Epithelial cell of proximal tubule (primary cell): ENCODE results near the gene S100B. TPM values are rescaled to one million over a fixed set of nuclear protein-coding genes. Genes with fewer than 3 reads are reported as not detected.

Experiments
- DNase-seq: peaks from one replicate; pipeline ENCODE4 v3.0.0-alpha.2; 2011; ENCODE audit warnings: low read depth
- H3K4me3 ChIP-seq: 2 replicates; pipeline ENCODE4 v1.5.1; 2011; ENCODE audit warnings: low read depth, mild to moderate bottlenecking, low read length
- CTCF ChIP-seq: conservative IDR thresholded peaks from 2 replicates; pipeline ENCODE4 v1.5.1; 2012; ENCODE audit warnings: low read depth, mild to moderate bottlenecking, low read length
- total RNA-seq: library from RNA; depleted of rRNA; stranded (reverse); fragments of >200 nt; gene quantifications from 2 replicates; pipeline ENCODE4 v1.2.3, GENCODE V29; 2015

The S100B gene
- total RNA-seq, 1 donor from 2014 or later = not detected

- no peak for TF ChIP-seq CTCF
These were observed 16.0 kb upstream of the S100B start for GRCh38 chr21:46620846-46621245.

GRCh38 chr21:46619846-46620245 lies 15.0 kb upstream of the S100B start:
- no peak for TF ChIP-seq CTCF
- DNase-seq = no peak
- no peak overlapping the region for H3K4me3 ChIP-seq

More at GRCh38 chr21:46620846-46621245, 16.0 kb upstream of the S100B start:
- no peak for DNase-seq
- no peak overlapping the region for H3K4me3 ChIP-seq

- no peak for TF ChIP-seq CTCF
- H3K4me3 ChIP-seq = no peak overlapping the region
- DNase-seq = no peak
These were observed 14.0 kb upstream of the S100B start for GRCh38 chr21:46618738-46619379.

GRCh38 chr21:46617267-46618051 lies 12.6 kb upstream of the S100B start:
- no peak for TF ChIP-seq CTCF
- no peak overlapping the region for H3K4me3 ChIP-seq
- no peak for DNase-seq

- TF ChIP-seq CTCF = no peak
- no peak for DNase-seq
- H3K4me3 ChIP-seq = no peak overlapping the region
These were observed 11.8 kb upstream of the S100B start for GRCh38 chr21:46616656-46617055.

- DNase-seq = no peak
- H3K4me3 ChIP-seq = no peak overlapping the region
- TF ChIP-seq CTCF = no peak
These were observed 11.2 kb upstream of the S100B start for GRCh38 chr21:46616050-46616449.
